ENCODE results near the gene ERBIN. TPM values are rescaled to one million over a fixed set of nuclear protein-coding genes. Genes with fewer than 3 reads are reported as not detected.

The ERBIN gene
- total and polyA plus RNA-seq, 2 of the 13 experiments (the other 11 are each of a cell fraction or from before 2014, with no cell fraction given) = 14.4 to 41.7 TPM

DNA sequence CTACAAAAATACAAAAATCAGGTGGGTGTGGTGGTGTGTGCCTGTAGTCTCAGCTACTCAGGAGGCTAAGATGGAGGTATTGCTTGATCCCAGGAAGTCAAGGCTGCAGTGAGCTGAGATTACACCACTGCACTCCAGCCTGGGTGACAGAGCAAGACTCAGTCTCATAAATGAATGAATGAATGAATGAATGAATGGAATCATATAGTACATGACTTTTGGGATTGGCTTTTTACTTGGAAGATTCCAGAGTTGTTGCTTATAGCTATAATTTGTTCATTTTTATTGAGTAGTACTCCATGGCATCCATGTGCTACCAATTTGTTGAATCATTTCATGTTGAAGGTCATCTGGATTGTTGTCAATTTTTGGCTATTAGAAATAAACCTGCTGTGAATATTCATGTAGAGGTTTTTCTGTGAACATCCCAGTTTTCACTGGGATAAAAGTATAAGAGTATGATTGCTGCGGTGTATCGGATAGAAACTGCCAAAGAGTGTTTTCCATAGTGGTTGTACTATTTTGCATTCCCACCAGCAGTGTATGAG, 19.9 kb downstream of the ERBIN start (continued):
- TF ChIP-seq DMAP1 (CRISPR knock-in tag; IDR thresholded peaks at IDR 0.05) (no peak), U2AF1 (optimal IDR thresholded peaks at IDR 0.05; ENCODE audit: low read depth, low read length) (no peak)
- TF ChIP-seq, protein P1, sequence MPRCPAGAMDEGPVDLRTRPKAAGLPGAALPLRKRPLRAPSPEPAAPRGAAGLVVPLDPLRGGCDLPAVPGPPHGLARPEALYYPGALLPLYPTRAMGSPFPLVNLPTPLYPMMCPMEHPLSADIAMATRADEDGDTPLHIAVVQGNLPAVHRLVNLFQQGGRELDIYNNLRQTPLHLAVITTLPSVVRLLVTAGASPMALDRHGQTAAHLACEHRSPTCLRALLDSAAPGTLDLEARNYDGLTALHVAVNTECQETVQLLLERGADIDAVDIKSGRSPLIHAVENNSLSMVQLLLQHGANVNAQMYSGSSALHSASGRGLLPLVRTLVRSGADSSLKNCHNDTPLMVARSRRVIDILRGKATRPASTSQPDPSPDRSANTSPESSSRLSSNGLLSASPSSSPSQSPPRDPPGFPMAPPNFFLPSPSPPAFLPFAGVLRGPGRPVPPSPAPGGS (CRISPR knock-in tag; IDR thresholded peaks at IDR 0.05) = no peak

DNA sequence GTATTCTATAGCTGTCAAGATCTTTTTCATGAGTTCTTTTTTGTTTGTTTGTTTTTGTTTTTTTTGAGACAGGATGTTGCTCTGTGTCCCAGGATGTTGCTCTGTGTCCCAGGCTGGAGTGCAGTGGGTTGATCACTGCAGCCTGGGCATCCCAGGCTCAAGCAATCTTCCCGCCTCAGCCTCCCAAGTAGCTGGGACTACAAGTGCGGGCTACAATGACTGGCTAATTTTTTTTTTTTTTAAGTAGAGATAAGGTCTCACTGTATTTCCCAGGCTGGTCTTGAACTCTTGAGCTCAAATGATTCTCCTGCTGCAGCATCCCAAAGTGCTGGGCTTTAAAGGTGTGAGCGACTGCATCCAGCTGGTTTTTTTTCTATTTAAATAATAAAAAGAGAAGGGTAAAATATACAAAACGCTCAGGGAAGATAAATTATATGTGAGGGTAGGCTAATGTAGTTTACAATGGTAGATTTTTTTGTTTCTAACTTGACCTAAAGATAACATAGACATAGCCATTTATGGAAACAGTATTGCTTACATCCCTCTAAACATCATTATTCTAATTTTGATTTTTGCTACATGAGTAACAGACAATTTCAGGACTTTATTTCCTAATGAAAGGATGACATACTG, 21.9 kb downstream of the ERBIN start:
- ChIA-PET CTCF (ENCODE audit: low intra/inter-chr PET ratio, low total read pairs) (no interaction called here), POLR2A (interaction anchor here (1.4 kb wide), 1 partner anchor 22 kb away, joined by 3 read pairs; the partner anchor contains the start of gene ERBIN)
- TF ChIP-seq POGZ (CRISPR knock-in tag; IDR thresholded peaks at IDR 0.05) = no peak
- TF ChIP-seq, protein P2, sequence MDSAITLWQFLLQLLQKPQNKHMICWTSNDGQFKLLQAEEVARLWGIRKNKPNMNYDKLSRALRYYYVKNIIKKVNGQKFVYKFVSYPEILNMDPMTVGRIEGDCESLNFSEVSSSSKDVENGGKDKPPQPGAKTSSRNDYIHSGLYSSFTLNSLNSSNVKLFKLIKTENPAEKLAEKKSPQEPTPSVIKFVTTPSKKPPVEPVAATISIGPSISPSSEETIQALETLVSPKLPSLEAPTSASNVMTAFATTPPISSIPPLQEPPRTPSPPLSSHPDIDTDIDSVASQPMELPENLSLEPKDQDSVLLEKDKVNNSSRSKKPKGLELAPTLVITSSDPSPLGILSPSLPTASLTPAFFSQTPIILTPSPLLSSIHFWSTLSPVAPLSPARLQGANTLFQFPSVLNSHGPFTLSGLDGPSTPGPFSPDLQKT (CRISPR knock-in tag; IDR thresholded peaks at IDR 0.05; ENCODE audit: borderline replicate concordance) = no peak
- TF ChIP-seq SOX13 (IDR thresholded peaks at IDR 0.05) = no peak
- TF ChIP-seq SOX13 (CRISPR knock-in tag; conservative IDR thresholded peaks at IDR 0.05 in 1 of 2, IDR thresholded peaks at IDR 0.05 in 1 of 2) = no peak
- no peak for TF ChIP-seq TSC22D2 (CRISPR knock-in tag; IDR thresholded peaks at IDR 0.05; ENCODE audit: borderline replicate concordance)
- no peak for TF ChIP-seq ZKSCAN5 (CRISPR knock-in tag; IDR thresholded peaks at IDR 0.05)
- TF ChIP-seq ZNF451 (CRISPR knock-in tag; IDR thresholded peaks at IDR 0.05) = no peak
- TF ChIP-seq PCBP2 (optimal IDR thresholded peaks at IDR 0.05; ENCODE audit: low read depth, low read length, poor library complexity, severe bottlenecking) = no peak
- TF ChIP-seq ZNF777 (CRISPR knock-in tag; IDR thresholded peaks at IDR 0.05) = no peak
- TF ChIP-seq PPARG (CRISPR knock-in tag; conservative IDR thresholded peaks at IDR 0.05) = no peak
- TF ChIP-seq ZNF20 (CRISPR knock-in tag; IDR thresholded peaks at IDR 0.05) = no peak
- TF ChIP-seq ADNP (CRISPR knock-in tag; IDR thresholded peaks at IDR 0.05) = no peak
- TF ChIP-seq ZNF282 (IDR thresholded peaks at IDR 0.05; ENCODE audit: partially characterized antibody) = no peak
- TF ChIP-seq, protein P3, sequence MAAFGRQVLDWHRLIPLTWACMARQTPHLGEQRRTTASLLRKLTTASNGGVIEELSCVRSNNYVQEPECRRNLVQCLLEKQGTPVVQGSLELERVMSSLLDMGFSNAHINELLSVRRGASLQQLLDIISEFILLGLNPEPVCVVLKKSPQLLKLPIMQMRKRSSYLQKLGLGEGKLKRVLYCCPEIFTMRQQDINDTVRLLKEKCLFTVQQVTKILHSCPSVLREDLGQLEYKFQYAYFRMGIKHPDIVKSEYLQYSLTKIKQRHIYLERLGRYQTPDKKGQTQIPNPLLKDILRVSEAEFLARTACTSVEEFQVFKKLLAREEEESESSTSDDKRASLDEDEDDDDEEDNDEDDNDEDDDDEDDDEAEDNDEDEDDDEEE (CRISPR knock-in tag; IDR thresholded peaks at IDR 0.05) = no peak

More for the DNA sequence above, 21.9 kb downstream of the ERBIN start:
- H3K4me1 ChIP-seq (ENCODE audit: insufficient read depth, low read length) = 0 out of 2 replicates have a peak, but pooled peaks cover 2% of the 10 kb centered on the region
- no peaks in the 10 kb centered on the region for H3K27me3 ChIP-seq (ENCODE audit: control insufficient read depth in 1 of 2, insufficient read depth in 2 of 2, low read length in 2 of 2)
- no peak overlapping the region for H3K4me3 ChIP-seq (replicated peaks in 1 of 3; ENCODE audit: insufficient read depth in 1 of 3, low read depth in 2 of 3, low read length in 3 of 3)
- no peak for DNase-seq (ENCODE audit: low spot score)
- H3K4me2 ChIP-seq (ENCODE audit: low read depth, low read length) = no peak overlapping the region
- no peak overlapping the region for H3K27ac ChIP-seq (ENCODE audit: extremely low read length, insufficient read depth, low read length)
- H4K20me1 ChIP-seq (ENCODE audit: insufficient read depth, low read length) = peaks cover 3% of the 10 kb centered on the region; the same call in 1 of the 2 replicates
- H3K79me2 ChIP-seq (ENCODE audit: insufficient read depth, low read length) = peaks cover 89% of the 10 kb centered on the region
- 0 out of 5 replicates have a peak, but pooled peaks cover 0 to 1% of the 10 kb centered on the region in 2 experiments for H3K36me3 ChIP-seq (replicated peaks in 1 of 2; ENCODE audit: control insufficient read depth in 1 of 2, insufficient read depth in 2 of 2, low read length in 2 of 2)
- H3K9me3 ChIP-seq (ENCODE audit: low read length) = no peaks in the 10 kb centered on the region
- WGBS (ENCODE audit: low lambda C conversion rate) = 97% methylated on average over 4 of the region's 4 CpGs
- no peak for FAIRE-seq
- in situ Hi-C loops (cut with HindIII; ENCODE audit: extremely low pct_ligation_motif_present, low pct_unique_long_range_greater_than_20kb) (no loop called here), intact Hi-C loops (cut with micrococcal nuclease; ENCODE audit: unreplicated experiment) (no loop called here)
- no TSS peak for BruUV-seq (replicated peaks)
- no peak overlapping the region for H3K9ac ChIP-seq (ENCODE audit: insufficient read depth, low read depth, low read length)
- no peak for ATAC-seq
- H2AFZ ChIP-seq (ENCODE audit: low read length) = no peak overlapping the region

Data from HepG2 (cell line).